Psoas muscle (tissue), 8 donors: Measurements from ENCODE around the gene GSG1L. TPM values are rescaled to one million over a fixed set of nuclear protein-coding genes. Genes with fewer than 3 reads are reported as not detected.

Source experiments
- ATAC-seq, 4 donors: fragments of 200-7000 bp; cut with Tn5 transposase; one replicate each; pipeline ENCODE4 v1.9.1; 2020; ENCODE audit warnings: moderate library complexity in 3 of 4, mild to moderate bottlenecking in 2 of 4
- DNase-seq, 2 donors: peaks; one replicate each; pipeline ENCODE4 v3.0.0-alpha.2; 2020
- H3K27ac ChIP-seq: fragments of 200-600 bp; one replicate; pipeline ENCODE4 v1.8.0; 2022
- H3K27me3 ChIP-seq, 3 donors: fragments of 200-600 bp in 1 of 3; one replicate each; pipeline versions ENCODE4 v1.6.1 to v1.8.0; 2013 to 2022; ENCODE audit warnings: low read length in 2 of 3, mild to moderate bottlenecking in 2 of 3, moderate library complexity in 1 of 3; ENCODE audit not compliant: insufficient read depth in 3 of 3
- H3K36me3 ChIP-seq, 2 donors: fragments of 200-600 bp in 1 of 2; one replicate each; pipeline versions ENCODE4 v1.6.1 to v1.8.0; 2013 to 2022; ENCODE audit warnings: low read depth in 1 of 2, mild to moderate bottlenecking in 1 of 2, moderate library complexity in 1 of 2; ENCODE audit not compliant: insufficient read depth in 1 of 2
- H3K4me1 ChIP-seq: fragments of 200-600 bp; one replicate; pipeline ENCODE4 v1.8.0; 2022
- H3K4me3 ChIP-seq: fragments of 200-600 bp; one replicate; pipeline ENCODE4 v1.8.0; 2022; ENCODE audit warnings: mild to moderate bottlenecking
- H3K9me3 ChIP-seq: fragments of 200-600 bp; one replicate; pipeline ENCODE4 v1.8.0; 2022
- WGBS, 3 donors: extraction: QIAGEN DNeasy Blood & Tissue Kit; methylation state at CpG; one replicate each; pipeline versions ENCODE4 v1.1.6 to v1.1.7; 2013; 5-methylcytosine and 5-hydroxymethylcytosine counted together
- intact Hi-C, 2 donors: fragments of 100-400 bp; cut with DNase I; formaldehyde crosslinking; loops; one replicate each; pipeline versions ENCODE4 v1.11.0 to v1.14.2; 2022
- polyA plus RNA-seq, 3 donors: library from polyadenylated mRNA; stranded (reverse); fragments of 200-250 nt; gene quantifications; one replicate each; pipeline ENCODE4 v1.2.3, GENCODE V29; 2013
- total RNA-seq, 4 donors: library from RNA; stranded (reverse); fragmentation: NEBNext Ultra II Directional in 2 of 4; extraction: Animal tissue kit (Norgen Biotek cat#: 25700) in 2 of 4; gene quantifications; one replicate each; pipeline versions ENCODE4 v1.2.1 to v1.2.4, GENCODE V29; 2021 to 2023
- TF ChIP-seq, protein P1 (sequence below): fragments of 200-600 bp; IDR thresholded peaks from one replicate; pipeline ENCODE4 v1.8.0; 2022; ENCODE audit warnings: antibody characterized with exemption
- donor health status: healthy with polysubstance abuse.
- donor health status: DM: no; HTN: no; CAD: no; lungs with moderate emphysema.
- donor health status: Bipolar disorder and iron deficiency.
- donor health status: healthy.
- donor health status: DM: yes; HTN: yes; CAD: no.
- donor health status: DM: no; HTN: no; CAD: no.
- donor health status: DM: no; HTN: no; CAD: no.
- donor health status: DM: yes; HTN: yes; CAD: no.

The GSG1L gene
- total and polyA plus RNA-seq, 7 donors: 0.04 to 0.17 (median 0.08) TPM; not detected in 2

DNA sequence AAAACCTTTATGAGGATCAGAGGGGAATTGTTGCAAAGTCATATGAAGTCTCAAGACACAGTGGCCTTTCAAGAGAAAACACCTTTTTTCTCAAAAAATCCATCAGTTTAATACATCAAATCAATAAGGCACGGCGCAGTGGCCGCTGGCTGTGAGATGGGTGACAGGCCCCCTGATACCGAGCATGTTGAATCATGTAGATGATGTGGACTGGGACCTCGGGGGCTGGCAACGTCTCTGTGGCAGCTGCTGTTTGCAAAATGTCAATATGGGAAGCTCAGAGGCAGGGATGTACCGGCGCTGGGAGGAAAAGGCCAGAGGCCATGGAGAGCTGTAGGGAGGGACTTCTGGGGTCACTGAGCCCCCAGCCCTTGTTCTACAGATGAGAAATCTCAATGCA is 169.1 kb downstream of the GSG1L start:
- Histone ChIP-seq H3K36me3 (no peaks in the 10 kb centered on the region), H3K27ac (no peak overlapping the region), H3K9me3 (no peaks in the 10 kb centered on the region), H3K4me3 (no peak overlapping the region), H3K4me1 (no peaks in the 10 kb centered on the region), H3K27me3 (peaks cover 0 to 6% (median 4%) of the 10 kb centered on the region in 3 donors)
- intact Hi-C loops: no loop called here
- TF ChIP-seq, protein P1, sequence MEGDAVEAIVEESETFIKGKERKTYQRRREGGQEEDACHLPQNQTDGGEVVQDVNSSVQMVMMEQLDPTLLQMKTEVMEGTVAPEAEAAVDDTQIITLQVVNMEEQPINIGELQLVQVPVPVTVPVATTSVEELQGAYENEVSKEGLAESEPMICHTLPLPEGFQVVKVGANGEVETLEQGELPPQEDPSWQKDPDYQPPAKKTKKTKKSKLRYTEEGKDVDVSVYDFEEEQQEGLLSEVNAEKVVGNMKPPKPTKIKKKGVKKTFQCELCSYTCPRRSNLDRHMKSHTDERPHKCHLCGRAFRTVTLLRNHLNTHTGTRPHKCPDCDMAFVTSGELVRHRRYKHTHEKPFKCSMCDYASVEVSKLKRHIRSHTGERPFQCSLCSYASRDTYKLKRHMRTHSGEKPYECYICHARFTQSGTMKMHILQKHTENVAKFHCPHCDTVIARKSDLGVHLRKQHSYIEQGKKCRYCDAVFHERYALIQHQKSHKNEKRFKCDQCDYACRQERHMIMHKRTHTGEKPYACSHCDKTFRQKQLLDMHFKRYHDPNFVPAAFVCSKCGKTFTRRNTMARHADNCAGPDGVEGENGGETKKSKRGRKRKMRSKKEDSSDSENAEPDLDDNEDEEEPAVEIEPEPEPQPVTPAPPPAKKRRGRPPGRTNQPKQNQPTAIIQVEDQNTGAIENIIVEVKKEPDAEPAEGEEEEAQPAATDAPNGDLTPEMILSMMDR: no peak
- DNase-seq (no peak), ATAC-seq (no peak)
- WGBS, 3 donors: 34 to 46% (median 44%) methylated on average over 8 of the region's 8 CpGs

DNA sequence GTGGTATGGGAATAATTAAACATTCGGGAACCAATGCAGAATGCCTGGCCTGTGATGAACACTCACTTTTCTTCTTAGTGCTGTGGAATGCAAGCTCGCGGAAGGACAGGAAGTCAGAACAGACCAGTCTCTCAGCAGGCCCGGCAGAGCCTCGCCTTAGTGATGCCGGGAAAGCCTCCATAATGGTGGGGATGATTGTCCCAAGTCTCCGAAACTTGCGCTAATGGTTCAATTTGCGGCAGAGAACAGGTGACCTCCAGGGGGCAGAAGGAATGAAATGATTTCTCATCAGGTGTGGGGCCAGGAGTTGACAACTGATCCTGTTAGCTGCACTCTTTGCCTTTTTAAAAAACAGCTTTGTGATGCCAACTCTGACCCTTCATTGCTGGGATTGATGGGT is 170.6 kb downstream of the GSG1L start:
- Histone ChIP-seq H3K27ac (no peak overlapping the region), H3K36me3 (no peaks in the 10 kb centered on the region), H3K4me3 (no peak overlapping the region), H3K27me3 (peaks cover 2 to 6% (median 4%) of the 10 kb centered on the region in 3 donors), H3K4me1 (no peaks in the 10 kb centered on the region), H3K9me3 (no peaks in the 10 kb centered on the region)
- WGBS, 3 donors: 53 to 65% (median 64%) methylated on average over 9 of the region's 9 CpGs
- intact Hi-C loops: no loop called here
- TF ChIP-seq, protein P1: no peak
- DNase-seq (no peak), ATAC-seq (no peak)

DNA sequence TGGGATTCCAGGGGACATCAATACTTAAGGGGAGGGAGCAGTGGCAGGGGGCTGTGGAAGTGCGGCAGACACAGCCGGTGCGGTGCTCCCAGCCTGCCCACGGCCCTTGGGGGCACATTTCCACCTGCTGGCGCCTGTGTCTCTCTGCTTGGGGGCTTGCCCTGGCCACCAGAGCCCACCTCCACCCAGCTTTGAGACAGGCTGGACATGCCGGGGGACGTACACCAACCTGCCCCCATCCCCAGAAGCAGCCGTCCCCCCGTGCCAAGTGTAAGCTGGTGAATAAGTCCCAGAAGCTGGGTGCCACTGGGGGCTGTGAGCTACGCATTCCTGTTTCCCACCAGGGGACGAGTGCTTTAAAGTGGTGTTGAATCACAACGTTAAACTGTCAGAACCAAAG is 172.6 kb downstream of the GSG1L start:
- no peak for ATAC-seq
- H3K36me3 ChIP-seq: no peaks in the 10 kb centered on the region
- intact Hi-C loops: no loop called here
- H3K9me3 ChIP-seq: no peaks in the 10 kb centered on the region
- H3K4me3 ChIP-seq: no peak overlapping the region
- H3K4me1 ChIP-seq: no peaks in the 10 kb centered on the region
- 55 to 67% (median 64%) methylated on average over 12 of the region's 12 CpGs for WGBS, 3 donors
- no peak for DNase-seq
- peaks cover 2 to 9% (median 5%) of the 10 kb centered on the region in 3 donors for H3K27me3 ChIP-seq
- TF ChIP-seq, protein P1: no peak
- H3K27ac ChIP-seq: no peak overlapping the region

DNA sequence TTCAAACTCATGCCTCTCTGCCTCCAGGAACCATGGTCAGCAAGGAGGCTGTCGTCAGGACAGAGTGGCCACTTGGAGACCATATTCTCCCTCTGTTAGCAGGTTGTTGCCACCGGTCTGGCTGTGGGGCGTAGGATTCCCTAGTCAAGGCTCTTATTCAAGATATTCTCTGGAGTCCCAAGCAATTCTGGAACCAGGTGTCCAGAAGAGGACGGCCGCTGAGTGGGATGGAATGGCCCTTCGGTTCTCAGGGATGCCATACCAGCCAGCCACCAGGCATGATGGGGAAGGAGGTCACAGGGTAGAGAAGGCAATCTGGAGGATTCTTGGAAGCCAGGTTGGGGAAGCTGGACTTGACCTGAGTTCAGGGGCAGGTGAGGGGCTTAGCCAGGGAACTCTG is 173.5 kb downstream of the GSG1L start:
- ATAC-seq: no peak
- intact Hi-C loops: no loop called here
- Histone ChIP-seq H3K36me3 (no peaks in the 10 kb centered on the region), H3K27me3 (peaks cover 2 to 8% (median 5%) of the 10 kb centered on the region in 3 donors), H3K27ac (no peak overlapping the region), H3K9me3 (no peaks in the 10 kb centered on the region), H3K4me3 (no peak overlapping the region), H3K4me1 (no peaks in the 10 kb centered on the region)
- no peak for DNase-seq
- WGBS, 3 donors: 83 to 92% (median 92%) methylated on average over 6 of the region's 6 CpGs
- TF ChIP-seq, protein P1: no peak

DNA sequence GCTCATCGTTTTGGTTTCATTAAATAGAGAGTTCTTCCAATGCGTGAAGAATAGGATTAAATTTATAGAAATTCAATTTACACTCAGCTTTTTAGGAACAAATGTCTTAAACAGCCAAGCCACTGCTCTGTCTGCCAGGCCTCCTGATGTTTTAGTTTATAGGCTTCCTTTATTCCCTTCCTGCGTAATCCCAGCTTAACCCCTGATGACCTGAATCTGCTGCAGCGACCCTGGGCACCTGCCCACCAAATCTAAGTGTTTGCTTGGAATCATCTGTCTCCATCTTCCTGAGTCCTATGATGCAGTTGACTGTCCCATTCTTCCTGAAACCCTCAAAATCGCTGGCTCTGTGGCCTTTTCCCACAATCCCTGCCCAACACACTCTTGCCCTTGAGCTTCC is 179.9 kb downstream of the GSG1L start:
- intact Hi-C loops: no loop called here
- no peaks in the 10 kb centered on the region for H3K4me1 ChIP-seq
- WGBS, 3 donors: 53 to 72% (median 66%) methylated on average over 5 of the region's 5 CpGs
- H3K36me3 ChIP-seq: no peaks in the 10 kb centered on the region
- no peak overlapping the region for H3K27ac ChIP-seq
- H3K9me3 ChIP-seq: no peaks in the 10 kb centered on the region
- H3K27me3 ChIP-seq: peaks cover 0 to 4% (median 2%) of the 10 kb centered on the region in 3 donors
- ATAC-seq: no peak
- no peak for DNase-seq
- TF ChIP-seq, protein P1: no peak
- H3K4me3 ChIP-seq: no peak overlapping the region
